ENCODE results near the gene LMBRD1.

Gene LMBRD1

DNA sequence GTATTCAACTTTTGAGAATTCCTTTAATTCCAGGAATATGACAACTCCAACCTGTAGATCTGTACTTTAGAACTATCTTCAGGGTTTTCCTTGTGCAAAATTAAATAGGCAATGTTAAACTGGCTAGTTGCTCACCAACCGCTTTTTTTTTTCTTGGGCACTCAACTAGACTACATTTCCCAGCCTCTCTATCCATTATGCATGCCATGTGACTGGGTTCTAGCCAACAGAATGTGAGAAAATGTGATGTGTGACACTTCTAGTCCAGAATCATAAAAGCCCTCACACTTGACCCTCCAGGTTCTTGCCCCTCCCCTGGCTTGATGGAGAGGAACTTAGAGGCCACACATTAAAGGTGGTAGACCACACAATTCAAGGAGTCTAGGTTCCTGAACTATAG lies 166.0 kb downstream of the LMBRD1 start:
- no peak for DNase-seq (ENCODE audit: low read depth)

DNA sequence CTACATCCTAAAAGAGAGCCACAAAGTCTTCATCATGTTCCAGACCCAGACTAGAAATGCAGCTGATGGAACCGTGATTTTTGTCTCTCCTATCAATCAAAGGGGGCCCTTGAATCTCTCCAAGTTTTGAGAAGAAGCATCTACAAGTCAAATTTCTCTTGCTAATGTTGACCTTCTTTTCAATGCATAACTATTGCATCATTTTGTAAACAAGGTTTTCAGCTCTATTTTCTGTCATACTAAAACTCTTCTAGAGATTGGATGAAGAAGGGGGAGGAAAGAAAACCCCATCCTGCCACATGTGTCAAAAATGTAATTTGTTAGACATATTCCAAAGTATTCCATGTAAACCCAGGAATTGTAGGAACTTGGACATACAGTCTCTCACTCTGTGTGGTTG lies 169.2 kb downstream of the LMBRD1 start:
- DNase-seq (ENCODE audit: low read depth), result no peak

- no peak for DNase-seq (ENCODE audit: low read depth)
These were observed 171.9 kb downstream of the LMBRD1 start for GRCh38 chr6:69624944-69625343.

Data from fibroblast of the conjunctiva (primary cell).